SK-N-SH (cell line): Measurements from ENCODE around the gene DYNC2H1. TPM values are rescaled to one million over a fixed set of nuclear protein-coding genes. Genes with fewer than 3 reads are reported as not detected.

Experiments used
- CTCF ChIA-PET: fragments of 300-600, 350-600 bp; formaldehyde crosslinking; extraction: SDS; loops from one replicate; lab custom pipeline; 2021; lab: Yijun Ruan, JAX
- POLR2A ChIA-PET: fragments of 350-600 bp; sonication (Branson Sonifier 250); formaldehyde crosslinking; extraction: SDS; loops from one replicate; lab custom pipeline; 2020; ENCODE audit warnings: antibody characterized with exemption, inconsistent platforms; lab: Yijun Ruan, JAX
- DNase-seq: peaks from one replicate; pipeline ENCODE4 v3.0.0; 2012
- H2AFZ ChIP-seq: fragments of 200-600 bp; sonication (generic); 2 replicates; pipeline ENCODE4 v1.8.1; 2016; ENCODE audit warnings: antibody characterized with exemption, mild to moderate bottlenecking, low read depth
- H3F3A ChIP-seq: fragments of 200-600 bp; sonication (generic); replicated peaks from 2 replicates; pipeline ENCODE3; 2016; ENCODE audit warnings: antibody characterized with exemption, mild to moderate bottlenecking; ENCODE audit not compliant: insufficient read depth
- H3K27ac ChIP-seq, 2 experiments: fragments of 200-500 bp in 1 of 2; fragments of 200-600 bp in 1 of 2; sonication (Bioruptor generic) in 1 of 2; sonication (generic), shearing (Covaris generic) in 1 of 2; 2 replicates each; pipeline versions ENCODE4 v1.5.1 to v1.6.1; 2014 to 2016; ENCODE audit warnings: low read depth in 2 of 2, inconsistent platforms in 1 of 2, low read length in 1 of 2, mild to moderate bottlenecking in 1 of 2, mixed read lengths in 1 of 2
- H3K27me3 ChIP-seq: fragments of 200-600 bp; sonication (generic), shearing (Covaris generic); 2 replicates; pipeline ENCODE4 v1.6.1; 2016; ENCODE audit warnings: mixed run types; ENCODE audit not compliant: insufficient read depth
- H3K36me3 ChIP-seq, 2 experiments: fragments of 200-500 bp in 1 of 2; fragments of 200-600 bp in 1 of 2; sonication (Bioruptor generic) in 1 of 2; sonication (generic) in 1 of 2; replicated peaks in 1 of 2; 2 replicates each; pipeline versions ENCODE3 to v1.5.1; 2014 to 2016; ENCODE audit warnings: low read length in 1 of 2, mild to moderate bottlenecking in 1 of 2; ENCODE audit not compliant: insufficient read depth in 2 of 2, control insufficient read depth in 1 of 2
- H3K4me1 ChIP-seq, 2 experiments: fragments of 200-500 bp in 1 of 2; fragments of 200-600 bp in 1 of 2; sonication (Bioruptor generic) in 1 of 2; sonication (generic), shearing (Covaris generic) in 1 of 2; 2 replicates each; pipeline versions ENCODE4 v1.5.1 to v1.6.1; 2014 to 2016; ENCODE audit warnings: low read depth in 1 of 2, low read length in 1 of 2, mixed run types in 1 of 2; ENCODE audit not compliant: insufficient read depth in 2 of 2, control insufficient read depth in 1 of 2
- H3K4me2 ChIP-seq: fragments of 200-600 bp; sonication (generic), shearing (Covaris generic); 2 replicates; pipeline ENCODE4 v1.6.1; 2017; ENCODE audit warnings: mixed run types
- H3K4me3 ChIP-seq, 2 experiments: fragments of 200-500 bp in 1 of 2; fragments of 200-600 bp in 1 of 2; sonication (Bioruptor generic) in 1 of 2; sonication (generic), shearing (Covaris generic) in 1 of 2; 2 replicates each; pipeline versions ENCODE4 v1.5.1 to v1.8.1; 2014 to 2016; ENCODE audit warnings: low read depth in 2 of 2, inconsistent platforms in 1 of 2, low read length in 1 of 2, mild to moderate bottlenecking in 1 of 2, mixed read lengths in 1 of 2, moderate library complexity in 1 of 2
- H3K79me2 ChIP-seq: fragments of 200-600 bp; sonication (generic); 2 replicates; pipeline ENCODE4 v1.8.1; 2017; ENCODE audit warnings: mild to moderate bottlenecking; ENCODE audit not compliant: insufficient read depth
- H3K9ac ChIP-seq: fragments of 200-600 bp; sonication (generic); 2 replicates; pipeline ENCODE4 v1.6.1; 2017; ENCODE audit warnings: mixed run types
- H3K9me2 ChIP-seq: fragments of 200-600 bp; sonication (generic); 2 replicates; pipeline ENCODE4 v1.6.1; 2017; ENCODE audit warnings: mixed run types
- H3K9me3 ChIP-seq: fragments of 200-600 bp; sonication (generic); 2 replicates; pipeline ENCODE4 v1.6.1; 2017; ENCODE audit warnings: mixed run types, mild to moderate bottlenecking, moderate library complexity
- H4K20me1 ChIP-seq: fragments of 200-600 bp; sonication (generic); 2 replicates; pipeline ENCODE4 v1.6.1; 2017; ENCODE audit warnings: mild to moderate bottlenecking, mixed run types; ENCODE audit not compliant: insufficient read depth
- CHD2 ChIP-seq: fragments of 150-350 bp; IDR thresholded peaks from 2 replicates; pipeline ENCODE4 v1.6.1; 2018; ENCODE audit warnings: low read length; ENCODE audit not compliant: partially characterized antibody
- EZH2phosphoT487 ChIP-seq: fragments of 200-600 bp; sonication (generic); IDR thresholded peaks from 2 replicates; pipeline ENCODE4 v1.6.1; 2017; ENCODE audit warnings: low read depth, mixed run types, mild to moderate bottlenecking, antibody characterized with exemption, moderate library complexity, borderline replicate concordance
- FOSL2 ChIP-seq: IDR thresholded peaks from 2 replicates; pipeline ENCODE4 v1.4.0; 2012; ENCODE audit warnings: low read depth, mild to moderate bottlenecking, moderate library complexity, borderline replicate concordance
- FOXJ3 ChIP-seq: sonication (generic); formaldehyde crosslinking; IDR thresholded peaks from 2 replicates; pipeline ENCODE4 v1.5.1; 2020; ENCODE audit warnings: mild to moderate bottlenecking, missing genetic modification reagents
- FOXM1 ChIP-seq: IDR thresholded peaks from 2 replicates; pipeline ENCODE4 v1.4.0; 2012; ENCODE audit warnings: low read depth, mild to moderate bottlenecking
- GATA2 ChIP-seq: sonication (generic); formaldehyde crosslinking; IDR thresholded peaks from 2 replicates; pipeline ENCODE4 v1.5.0; 2020; ENCODE audit warnings: mild to moderate bottlenecking, missing genetic modification reagents
- PBX3 ChIP-seq: IDR thresholded peaks from 2 replicates; pipeline ENCODE4; 2012
- RXRA ChIP-seq: IDR thresholded peaks from 2 replicates; pipeline ENCODE4 v1.4.0; 2012; ENCODE audit warnings: low read depth, mild to moderate bottlenecking, borderline replicate concordance
- SMC3 ChIP-seq: IDR thresholded peaks from 2 replicates; pipeline ENCODE4 v1.6.1; 2012; ENCODE audit warnings: low read depth, low read length, improper control_type of control experiment
- TAF1 ChIP-seq: IDR thresholded peaks from 2 replicates; pipeline ENCODE4 v1.6.1; 2012; ENCODE audit warnings: low read depth, mild to moderate bottlenecking, low read length, moderate library complexity, borderline replicate concordance
- TEAD4 ChIP-seq: IDR thresholded peaks from 2 replicates; pipeline ENCODE4 v1.4.0; 2012; ENCODE audit warnings: mild to moderate bottlenecking, borderline replicate concordance; ENCODE audit not compliant: insufficient read depth
- USF1 ChIP-seq: IDR thresholded peaks from 2 replicates; pipeline ENCODE4 v1.4.0; 2012; ENCODE audit warnings: low read depth, borderline replicate concordance
- YY1 ChIP-seq: IDR thresholded peaks from 2 replicates; pipeline ENCODE4 v1.4.0; 2012; ENCODE audit warnings: low read depth, mild to moderate bottlenecking
- WGBS: methylation state at CpG from one replicate; pipeline ENCODE4 v1.1.6; 2017; ENCODE audit warnings: low lambda C conversion rate; 5-methylcytosine and 5-hydroxymethylcytosine counted together
- polyA plus RNA-seq, 3 experiments: library from polyadenylated mRNA; depleted of rRNA; stranded (reverse); fragments of >200 nt; gene quantifications; 2 replicates each; pipeline ENCODE4 v1.2.3, GENCODE V29; 2012
- TF ChIP-seq, protein P1 (sequence below): IDR thresholded peaks from 2 replicates; pipeline ENCODE4 v1.6.1; 2012; ENCODE audit warnings: mild to moderate bottlenecking, low read depth, low read length, moderate library complexity

Gene DYNC2H1
- polyA plus RNA-seq, 1 of the 3 experiments (the other 2 are of a cell fraction): 15.3 TPM

DNA sequence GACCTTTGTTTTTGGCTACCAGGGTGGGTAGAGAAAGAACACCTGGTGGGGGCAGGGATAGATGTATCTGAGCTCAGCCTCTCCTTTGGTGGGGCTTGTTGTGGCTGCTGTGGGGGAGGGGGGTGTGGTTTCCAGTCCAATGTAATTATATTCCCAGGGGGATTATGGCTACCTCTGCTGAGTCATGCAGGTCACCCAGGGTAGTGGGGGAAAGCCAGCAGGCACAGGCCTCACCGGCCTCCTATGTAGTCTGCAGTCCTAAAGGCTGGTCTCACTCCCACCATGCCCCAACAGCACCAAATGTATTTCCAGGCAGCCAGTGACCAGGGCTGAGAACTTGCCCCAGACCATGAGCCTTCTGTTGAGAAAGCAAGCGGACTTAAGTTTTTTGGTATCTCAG, 119.6 kb downstream of the DYNC2H1 start:
- WGBS: 100% methylated on average over 1 of the region's 2 CpGs
- Histone ChIP-seq H2AFZ (no peak overlapping the region), H3K9me3 (no peaks in the 10 kb centered on the region), H3K36me3 (peaks cover 0 to 10% of the 10 kb centered on the region in 2 experiments), H3K27ac (no peak overlapping the region), H3K9me2 (no peaks in the 10 kb centered on the region), H3F3A (no peaks in the 10 kb centered on the region), H3K4me3 (no peak overlapping the region), H3K9ac (no peak overlapping the region), H4K20me1 (no peaks in the 10 kb centered on the region), H3K27me3 (no peaks in the 10 kb centered on the region), H3K4me2 (no peak overlapping the region), H3K79me2 (no peaks in the 10 kb centered on the region), H3K4me1 (peaks cover 0 to 4% of the 10 kb centered on the region in 2 experiments; a peak in 1 of 4 replicates)
- DNase-seq: no peak
- TF ChIP-seq EZH2phosphoT487 (no peak), GATA2 (CRISPR knock-in tag) (no peak), FOSL2 (no peak), FOXM1 (no peak), SMC3 (no peak), TAF1 (no peak), FOXJ3 (CRISPR knock-in tag) (no peak), RXRA (no peak), YY1 (no peak), PBX3 (no peak), USF1 (no peak), TEAD4 (no peak), CHD2 (no peak)
- TF ChIP-seq, protein P1, sequence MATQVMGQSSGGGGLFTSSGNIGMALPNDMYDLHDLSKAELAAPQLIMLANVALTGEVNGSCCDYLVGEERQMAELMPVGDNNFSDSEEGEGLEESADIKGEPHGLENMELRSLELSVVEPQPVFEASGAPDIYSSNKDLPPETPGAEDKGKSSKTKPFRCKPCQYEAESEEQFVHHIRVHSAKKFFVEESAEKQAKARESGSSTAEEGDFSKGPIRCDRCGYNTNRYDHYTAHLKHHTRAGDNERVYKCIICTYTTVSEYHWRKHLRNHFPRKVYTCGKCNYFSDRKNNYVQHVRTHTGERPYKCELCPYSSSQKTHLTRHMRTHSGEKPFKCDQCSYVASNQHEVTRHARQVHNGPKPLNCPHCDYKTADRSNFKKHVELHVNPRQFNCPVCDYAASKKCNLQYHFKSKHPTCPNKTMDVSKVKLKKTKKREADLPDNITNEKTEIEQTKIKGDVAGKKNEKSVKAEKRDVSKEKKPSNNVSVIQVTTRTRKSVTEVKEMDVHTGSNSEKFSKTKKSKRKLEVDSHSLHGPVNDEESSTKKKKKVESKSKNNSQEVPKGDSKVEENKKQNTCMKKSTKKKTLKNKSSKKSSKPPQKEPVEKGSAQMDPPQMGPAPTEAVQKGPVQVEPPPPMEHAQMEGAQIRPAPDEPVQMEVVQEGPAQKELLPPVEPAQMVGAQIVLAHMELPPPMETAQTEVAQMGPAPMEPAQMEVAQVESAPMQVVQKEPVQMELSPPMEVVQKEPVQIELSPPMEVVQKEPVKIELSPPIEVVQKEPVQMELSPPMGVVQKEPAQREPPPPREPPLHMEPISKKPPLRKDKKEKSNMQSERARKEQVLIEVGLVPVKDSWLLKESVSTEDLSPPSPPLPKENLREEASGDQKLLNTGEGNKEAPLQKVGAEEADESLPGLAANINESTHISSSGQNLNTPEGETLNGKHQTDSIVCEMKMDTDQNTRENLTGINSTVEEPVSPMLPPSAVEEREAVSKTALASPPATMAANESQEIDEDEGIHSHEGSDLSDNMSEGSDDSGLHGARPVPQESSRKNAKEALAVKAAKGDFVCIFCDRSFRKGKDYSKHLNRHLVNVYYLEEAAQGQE: no peak
- ChIA-PET CTCF (no interaction called here), POLR2A (no interaction called here)
